HEK293 (cell line): ENCODE results near the gene C16orf78.

ENCODE experiments used
- CTCF ChIA-PET: fragments of 350-600 bp; formaldehyde crosslinking; extraction: SDS; loops from one replicate; lab custom pipeline; 2021; ENCODE audit warnings: antibody characterized with exemption; lab: Yijun Ruan, JAX
- POLR2A ChIA-PET: fragments of 300-600 bp; formaldehyde crosslinking; extraction: SDS; loops from one replicate; lab custom pipeline; 2020; ENCODE audit warnings: antibody characterized with exemption, inconsistent platforms; lab: Yijun Ruan, JAX
- H3K27ac ChIP-seq: fragments of 200-500 bp; sonication (Bioruptor generic); 2 replicates; pipeline ENCODE4 v1.5.1; 2014; ENCODE audit warnings: low read depth, low read length, control low read depth, inconsistent platforms; ENCODE audit errors: extremely low read depth
- H3K36me3 ChIP-seq, 2 experiments: fragments of 200-500 bp in 1 of 2; sonication (Bioruptor generic) in 1 of 2; 1 replicate in 1 of 2; 2 replicates in 1 of 2; pipeline ENCODE4 v1.5.1; 2014 to 2017; ENCODE audit warnings: inconsistent platforms in 2 of 2, low read length in 2 of 2; ENCODE audit not compliant: control insufficient read depth in 2 of 2, insufficient read depth in 1 of 2
- H3K4me1 ChIP-seq: fragments of 200-500 bp; sonication (Bioruptor generic); 2 replicates; pipeline ENCODE4 v1.5.1; 2014; ENCODE audit warnings: mild to moderate bottlenecking, low read length, inconsistent platforms; ENCODE audit not compliant: control insufficient read depth, insufficient read depth
- H3K4me3 ChIP-seq: 2 replicates; pipeline ENCODE4 v1.5.1; 2011; ENCODE audit warnings: low read depth, mild to moderate bottlenecking, control low read depth, low read length, moderate library complexity
- H3K9me3 ChIP-seq: fragments of 200-500 bp; sonication (Bioruptor generic); 2 replicates; pipeline ENCODE4 v1.5.1; 2014; ENCODE audit warnings: low read depth, low read length, inconsistent platforms; ENCODE audit not compliant: control insufficient read depth, insufficient read depth
- ZBTB20 ChIP-seq: fragments of 450-650 bp; formaldehyde crosslinking; IDR thresholded peaks from 2 replicates; pipeline ENCODE4 v1.5.1; 2016; ENCODE audit warnings: missing biosample characterization, missing genetic modification characterization
- ZIC2 ChIP-seq: fragments of 450-650 bp; formaldehyde crosslinking; IDR thresholded peaks from 2 replicates; pipeline ENCODE4 v1.5.1; 2016; ENCODE audit warnings: missing biosample characterization, missing genetic modification characterization
- ZNF248 ChIP-seq: fragments of 450-650 bp; formaldehyde crosslinking; IDR thresholded peaks from 2 replicates; pipeline ENCODE4 v1.5.1; 2017; ENCODE audit warnings: missing biosample characterization, missing genetic modification characterization
- ZNF341 ChIP-seq: fragments of 450-650 bp; formaldehyde crosslinking; IDR thresholded peaks from 2 replicates; pipeline ENCODE4; 2016; ENCODE audit warnings: low read depth, missing biosample characterization, missing genetic modification characterization
- ZNF530 ChIP-seq: fragments of 450-650 bp; formaldehyde crosslinking; IDR thresholded peaks from 2 replicates; pipeline ENCODE4 v1.5.1; 2016; ENCODE audit warnings: low read depth, missing biosample characterization, missing genetic modification characterization
- ZNF585B ChIP-seq: fragments of 450-650 bp; formaldehyde crosslinking; IDR thresholded peaks from 2 replicates; pipeline ENCODE4 v1.5.1; 2016; ENCODE audit warnings: missing biosample characterization, missing genetic modification characterization
- ZNF660 ChIP-seq: fragments of 450-650 bp; IDR thresholded peaks from 2 replicates; pipeline ENCODE4 v1.5.1; 2018; ENCODE audit warnings: missing biosample characterization, mild to moderate bottlenecking, missing genetic modification characterization
- TF ChIP-seq, protein P1 (sequence below): fragments of 450-650 bp; formaldehyde crosslinking; IDR thresholded peaks from 2 replicates; pipeline ENCODE4 v1.5.1; 2016; ENCODE audit warnings: missing biosample characterization, missing genetic modification characterization, borderline replicate concordance
- TF ChIP-seq, protein P2 (sequence below): IDR thresholded peaks from 2 replicates; pipeline ENCODE4 v1.6.1; 2011; ENCODE audit warnings: mild to moderate bottlenecking, low read depth, low read length, borderline replicate concordance
- TF ChIP-seq, protein P3 (sequence below): fragments of 450-650 bp; formaldehyde crosslinking; IDR thresholded peaks from 2 replicates; pipeline ENCODE4 v1.5.1; 2017; ENCODE audit warnings: missing biosample characterization, missing genetic modification characterization
- TF ChIP-seq, protein P4 (sequence below): fragments of 450-650 bp; formaldehyde crosslinking; IDR thresholded peaks from 2 replicates; pipeline ENCODE4 v1.5.1; 2016; ENCODE audit warnings: missing biosample characterization, missing genetic modification characterization
- TF ChIP-seq, protein P5 (sequence below): fragments of 450-650 bp; formaldehyde crosslinking; IDR thresholded peaks from 2 replicates; pipeline ENCODE4 v1.5.1; 2017; ENCODE audit warnings: missing biosample characterization, missing genetic modification characterization
- TF ChIP-seq, protein P6 (sequence below): fragments of 450-650 bp; formaldehyde crosslinking; IDR thresholded peaks from 2 replicates; pipeline ENCODE4 v1.5.1; 2016; ENCODE audit warnings: missing biosample characterization, missing genetic modification characterization, borderline replicate concordance
- TF ChIP-seq, protein P7 (sequence below): fragments of 450-650 bp; formaldehyde crosslinking; IDR thresholded peaks from 2 replicates; pipeline ENCODE4 v1.5.1; 2016; ENCODE audit warnings: missing biosample characterization, missing genetic modification characterization
- TF ChIP-seq, protein P8 (sequence below): fragments of 450-650 bp; formaldehyde crosslinking; IDR thresholded peaks from 2 replicates; pipeline ENCODE4 v1.5.1; 2016; ENCODE audit warnings: missing biosample characterization, missing genetic modification characterization
- TF ChIP-seq, protein P9 (sequence below): fragments of 450-650 bp; formaldehyde crosslinking; optimal IDR thresholded peaks from 2 replicates; pipeline ENCODE3; 2016; ENCODE audit warnings: missing biosample characterization, mild to moderate bottlenecking, missing genetic modification characterization

The C16orf78 gene

DNA sequence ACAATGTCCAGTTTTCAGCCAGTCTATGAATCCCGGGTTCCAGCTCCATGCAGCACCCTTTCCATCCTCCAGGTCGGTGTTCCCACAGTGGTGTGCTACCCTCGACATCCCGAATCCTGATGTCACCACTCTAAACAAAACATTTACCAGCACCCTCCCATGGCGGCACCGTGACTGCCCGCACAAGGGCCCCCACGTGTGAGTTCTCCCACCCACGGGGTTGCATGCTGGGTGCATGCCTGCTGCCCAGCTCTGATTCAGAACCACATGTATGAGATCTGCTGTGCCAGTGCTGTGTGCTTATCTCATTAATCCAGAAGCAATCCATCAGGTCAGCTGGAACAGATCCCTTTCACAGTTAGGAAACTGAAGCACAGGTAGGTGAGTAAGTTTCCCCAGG, 57.4 kb downstream of the C16orf78 start:
- no peak overlapping the region for H3K27ac ChIP-seq
- no peaks in the 10 kb centered on the region for H3K36me3 ChIP-seq
- no peak overlapping the region for H3K4me3 ChIP-seq
- POLR2A ChIA-PET: no interaction called here
- H3K4me1 ChIP-seq: no peaks in the 10 kb centered on the region
- TF ChIP-seq ZIC2 (tag by site-specific recombination) (peak; percentile 19; the same call in 1 of the 2 replicates), ZNF585B (tag by site-specific recombination) (no peak), ZNF341 (no peak)
- TF ChIP-seq, protein P1, sequence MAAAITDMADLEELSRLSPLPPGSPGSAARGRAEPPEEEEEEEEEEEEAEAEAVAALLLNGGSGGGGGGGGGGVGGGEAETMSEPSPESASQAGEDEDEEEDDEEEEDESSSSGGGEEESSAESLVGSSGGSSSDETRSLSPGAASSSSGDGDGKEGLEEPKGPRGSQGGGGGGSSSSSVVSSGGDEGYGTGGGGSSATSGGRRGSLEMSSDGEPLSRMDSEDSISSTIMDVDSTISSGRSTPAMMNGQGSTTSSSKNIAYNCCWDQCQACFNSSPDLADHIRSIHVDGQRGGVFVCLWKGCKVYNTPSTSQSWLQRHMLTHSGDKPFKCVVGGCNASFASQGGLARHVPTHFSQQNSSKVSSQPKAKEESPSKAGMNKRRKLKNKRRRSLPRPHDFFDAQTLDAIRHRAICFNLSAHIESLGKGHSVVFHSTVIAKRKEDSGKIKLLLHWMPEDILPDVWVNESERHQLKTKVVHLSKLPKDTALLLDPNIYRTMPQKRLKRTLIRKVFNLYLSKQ (tag by site-specific recombination): no peak
- TF ChIP-seq, protein P2, sequence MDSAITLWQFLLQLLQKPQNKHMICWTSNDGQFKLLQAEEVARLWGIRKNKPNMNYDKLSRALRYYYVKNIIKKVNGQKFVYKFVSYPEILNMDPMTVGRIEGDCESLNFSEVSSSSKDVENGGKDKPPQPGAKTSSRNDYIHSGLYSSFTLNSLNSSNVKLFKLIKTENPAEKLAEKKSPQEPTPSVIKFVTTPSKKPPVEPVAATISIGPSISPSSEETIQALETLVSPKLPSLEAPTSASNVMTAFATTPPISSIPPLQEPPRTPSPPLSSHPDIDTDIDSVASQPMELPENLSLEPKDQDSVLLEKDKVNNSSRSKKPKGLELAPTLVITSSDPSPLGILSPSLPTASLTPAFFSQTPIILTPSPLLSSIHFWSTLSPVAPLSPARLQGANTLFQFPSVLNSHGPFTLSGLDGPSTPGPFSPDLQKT: no peak
- TF ChIP-seq, protein P3, sequence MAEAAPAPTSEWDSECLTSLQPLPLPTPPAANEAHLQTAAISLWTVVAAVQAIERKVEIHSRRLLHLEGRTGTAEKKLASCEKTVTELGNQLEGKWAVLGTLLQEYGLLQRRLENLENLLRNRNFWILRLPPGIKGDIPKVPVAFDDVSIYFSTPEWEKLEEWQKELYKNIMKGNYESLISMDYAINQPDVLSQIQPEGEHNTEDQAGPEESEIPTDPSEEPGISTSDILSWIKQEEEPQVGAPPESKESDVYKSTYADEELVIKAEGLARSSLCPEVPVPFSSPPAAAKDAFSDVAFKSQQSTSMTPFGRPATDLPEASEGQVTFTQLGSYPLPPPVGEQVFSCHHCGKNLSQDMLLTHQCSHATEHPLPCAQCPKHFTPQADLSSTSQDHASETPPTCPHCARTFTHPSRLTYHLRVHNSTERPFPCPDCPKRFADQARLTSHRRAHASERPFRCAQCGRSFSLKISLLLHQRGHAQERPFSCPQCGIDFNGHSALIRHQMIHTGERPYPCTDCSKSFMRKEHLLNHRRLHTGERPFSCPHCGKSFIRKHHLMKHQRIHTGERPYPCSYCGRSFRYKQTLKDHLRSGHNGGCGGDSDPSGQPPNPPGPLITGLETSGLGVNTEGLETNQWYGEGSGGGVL (tag by site-specific recombination): no peak
- TF ChIP-seq, all 188 proteins: peak for 1
- H3K9me3 ChIP-seq: no peaks in the 10 kb centered on the region
- CTCF ChIA-PET: interaction anchor here (0.6 kb wide), 1 partner anchor 240 kb away, joined by 3 read pairs; no protein-coding TSS in a partner anchor

DNA sequence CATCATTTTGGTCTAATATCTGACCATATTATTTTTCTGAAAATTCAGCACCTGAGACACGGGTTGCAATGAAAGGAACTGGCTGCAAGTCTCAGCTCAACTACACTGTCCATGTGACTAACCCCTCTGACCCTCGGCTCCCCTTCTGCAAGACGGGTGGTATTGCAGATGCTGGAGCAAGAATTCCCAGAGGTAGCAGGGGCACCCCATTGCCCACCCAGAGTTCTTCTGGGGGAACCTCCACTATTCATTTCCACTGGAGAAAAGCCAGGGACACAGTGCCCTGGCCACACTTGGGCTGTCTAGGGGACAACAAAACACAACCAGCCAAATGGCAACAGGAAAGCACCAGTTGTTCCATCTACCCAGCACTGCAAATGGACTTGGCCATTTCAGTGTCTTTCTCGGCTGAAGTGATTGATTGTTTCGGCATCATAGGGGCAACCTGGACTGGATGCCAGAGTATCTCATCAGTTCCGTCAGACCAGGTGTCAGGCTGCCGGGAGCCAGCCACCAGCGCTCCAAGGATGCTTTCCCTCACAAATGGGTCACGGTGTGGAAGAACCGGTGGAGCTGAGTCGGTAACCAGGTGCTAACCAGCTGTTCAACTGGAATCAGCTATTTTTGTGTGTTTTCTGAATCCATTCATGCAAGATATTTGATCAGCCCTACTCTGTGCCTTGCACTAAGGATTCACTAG, 58.1 kb downstream of the C16orf78 start:
- H3K27ac ChIP-seq: no peak overlapping the region
- CTCF ChIA-PET: no interaction called here
- no peak overlapping the region for H3K4me3 ChIP-seq
- POLR2A ChIA-PET: no interaction called here
- H3K36me3 ChIP-seq: no peaks in the 10 kb centered on the region
- H3K4me1 ChIP-seq: no peaks in the 10 kb centered on the region
- no peaks in the 10 kb centered on the region for H3K9me3 ChIP-seq
- TF ChIP-seq ZNF248: no peak
- TF ChIP-seq ZNF660: no peak
- TF ChIP-seq, protein P4, sequence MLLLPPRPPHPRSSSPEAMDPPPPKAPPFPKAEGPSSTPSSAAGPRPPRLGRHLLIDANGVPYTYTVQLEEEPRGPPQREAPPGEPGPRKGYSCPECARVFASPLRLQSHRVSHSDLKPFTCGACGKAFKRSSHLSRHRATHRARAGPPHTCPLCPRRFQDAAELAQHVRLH (tag by site-specific recombination): no peak
- TF ChIP-seq, protein P5, sequence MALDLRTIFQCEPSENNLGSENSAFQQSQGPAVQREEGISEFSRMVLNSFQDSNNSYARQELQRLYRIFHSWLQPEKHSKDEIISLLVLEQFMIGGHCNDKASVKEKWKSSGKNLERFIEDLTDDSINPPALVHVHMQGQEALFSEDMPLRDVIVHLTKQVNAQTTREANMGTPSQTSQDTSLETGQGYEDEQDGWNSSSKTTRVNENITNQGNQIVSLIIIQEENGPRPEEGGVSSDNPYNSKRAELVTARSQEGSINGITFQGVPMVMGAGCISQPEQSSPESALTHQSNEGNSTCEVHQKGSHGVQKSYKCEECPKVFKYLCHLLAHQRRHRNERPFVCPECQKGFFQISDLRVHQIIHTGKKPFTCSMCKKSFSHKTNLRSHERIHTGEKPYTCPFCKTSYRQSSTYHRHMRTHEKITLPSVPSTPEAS: no peak
- TF ChIP-seq ZNF530 (tag by site-specific recombination): no peak
- TF ChIP-seq, protein P6, sequence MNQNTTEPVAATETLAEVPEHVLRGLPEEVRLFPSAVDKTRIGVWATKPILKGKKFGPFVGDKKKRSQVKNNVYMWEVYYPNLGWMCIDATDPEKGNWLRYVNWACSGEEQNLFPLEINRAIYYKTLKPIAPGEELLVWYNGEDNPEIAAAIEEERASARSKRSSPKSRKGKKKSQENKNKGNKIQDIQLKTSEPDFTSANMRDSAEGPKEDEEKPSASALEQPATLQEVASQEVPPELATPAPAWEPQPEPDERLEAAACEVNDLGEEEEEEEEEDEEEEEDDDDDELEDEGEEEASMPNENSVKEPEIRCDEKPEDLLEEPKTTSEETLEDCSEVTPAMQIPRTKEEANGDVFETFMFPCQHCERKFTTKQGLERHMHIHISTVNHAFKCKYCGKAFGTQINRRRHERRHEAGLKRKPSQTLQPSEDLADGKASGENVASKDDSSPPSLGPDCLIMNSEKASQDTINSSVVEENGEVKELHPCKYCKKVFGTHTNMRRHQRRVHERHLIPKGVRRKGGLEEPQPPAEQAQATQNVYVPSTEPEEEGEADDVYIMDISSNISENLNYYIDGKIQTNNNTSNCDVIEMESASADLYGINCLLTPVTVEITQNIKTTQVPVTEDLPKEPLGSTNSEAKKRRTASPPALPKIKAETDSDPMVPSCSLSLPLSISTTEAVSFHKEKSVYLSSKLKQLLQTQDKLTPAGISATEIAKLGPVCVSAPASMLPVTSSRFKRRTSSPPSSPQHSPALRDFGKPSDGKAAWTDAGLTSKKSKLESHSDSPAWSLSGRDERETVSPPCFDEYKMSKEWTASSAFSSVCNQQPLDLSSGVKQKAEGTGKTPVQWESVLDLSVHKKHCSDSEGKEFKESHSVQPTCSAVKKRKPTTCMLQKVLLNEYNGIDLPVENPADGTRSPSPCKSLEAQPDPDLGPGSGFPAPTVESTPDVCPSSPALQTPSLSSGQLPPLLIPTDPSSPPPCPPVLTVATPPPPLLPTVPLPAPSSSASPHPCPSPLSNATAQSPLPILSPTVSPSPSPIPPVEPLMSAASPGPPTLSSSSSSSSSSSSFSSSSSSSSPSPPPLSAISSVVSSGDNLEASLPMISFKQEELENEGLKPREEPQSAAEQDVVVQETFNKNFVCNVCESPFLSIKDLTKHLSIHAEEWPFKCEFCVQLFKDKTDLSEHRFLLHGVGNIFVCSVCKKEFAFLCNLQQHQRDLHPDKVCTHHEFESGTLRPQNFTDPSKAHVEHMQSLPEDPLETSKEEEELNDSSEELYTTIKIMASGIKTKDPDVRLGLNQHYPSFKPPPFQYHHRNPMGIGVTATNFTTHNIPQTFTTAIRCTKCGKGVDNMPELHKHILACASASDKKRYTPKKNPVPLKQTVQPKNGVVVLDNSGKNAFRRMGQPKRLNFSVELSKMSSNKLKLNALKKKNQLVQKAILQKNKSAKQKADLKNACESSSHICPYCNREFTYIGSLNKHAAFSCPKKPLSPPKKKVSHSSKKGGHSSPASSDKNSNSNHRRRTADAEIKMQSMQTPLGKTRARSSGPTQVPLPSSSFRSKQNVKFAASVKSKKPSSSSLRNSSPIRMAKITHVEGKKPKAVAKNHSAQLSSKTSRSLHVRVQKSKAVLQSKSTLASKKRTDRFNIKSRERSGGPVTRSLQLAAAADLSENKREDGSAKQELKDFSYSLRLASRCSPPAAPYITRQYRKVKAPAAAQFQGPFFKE (tag by site-specific recombination): no peak
- TF ChIP-seq ZNF585B (tag by site-specific recombination): no peak
- TF ChIP-seq, protein P7, sequence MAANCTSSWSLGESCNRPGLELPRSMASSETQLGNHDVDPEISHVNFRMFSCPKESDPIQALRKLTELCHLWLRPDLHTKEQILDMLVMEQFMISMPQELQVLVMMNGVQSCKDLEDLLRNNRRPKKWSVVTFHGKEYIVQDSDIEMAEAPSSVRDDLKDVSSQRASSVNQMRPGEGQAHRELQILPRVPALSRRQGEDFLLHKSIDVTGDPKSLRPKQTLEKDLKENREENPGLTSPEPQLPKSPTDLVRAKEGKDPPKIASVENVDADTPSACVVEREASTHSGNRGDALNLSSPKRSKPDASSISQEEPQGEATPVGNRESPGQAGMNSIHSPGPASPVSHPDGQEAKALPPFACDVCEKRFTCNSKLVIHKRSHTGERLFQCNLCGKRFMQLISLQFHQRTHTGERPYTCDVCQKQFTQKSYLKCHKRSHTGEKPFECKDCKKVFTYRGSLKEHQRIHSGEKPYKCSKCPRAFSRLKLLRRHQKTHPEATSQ (tag by site-specific recombination): no peak
- TF ChIP-seq ZBTB20 (tag by site-specific recombination): no peak
- TF ChIP-seq, protein P8, sequence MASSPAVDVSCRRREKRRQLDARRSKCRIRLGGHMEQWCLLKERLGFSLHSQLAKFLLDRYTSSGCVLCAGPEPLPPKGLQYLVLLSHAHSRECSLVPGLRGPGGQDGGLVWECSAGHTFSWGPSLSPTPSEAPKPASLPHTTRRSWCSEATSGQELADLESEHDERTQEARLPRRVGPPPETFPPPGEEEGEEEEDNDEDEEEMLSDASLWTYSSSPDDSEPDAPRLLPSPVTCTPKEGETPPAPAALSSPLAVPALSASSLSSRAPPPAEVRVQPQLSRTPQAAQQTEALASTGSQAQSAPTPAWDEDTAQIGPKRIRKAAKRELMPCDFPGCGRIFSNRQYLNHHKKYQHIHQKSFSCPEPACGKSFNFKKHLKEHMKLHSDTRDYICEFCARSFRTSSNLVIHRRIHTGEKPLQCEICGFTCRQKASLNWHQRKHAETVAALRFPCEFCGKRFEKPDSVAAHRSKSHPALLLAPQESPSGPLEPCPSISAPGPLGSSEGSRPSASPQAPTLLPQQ (tag by site-specific recombination): no peak
- TF ChIP-seq, protein P9, sequence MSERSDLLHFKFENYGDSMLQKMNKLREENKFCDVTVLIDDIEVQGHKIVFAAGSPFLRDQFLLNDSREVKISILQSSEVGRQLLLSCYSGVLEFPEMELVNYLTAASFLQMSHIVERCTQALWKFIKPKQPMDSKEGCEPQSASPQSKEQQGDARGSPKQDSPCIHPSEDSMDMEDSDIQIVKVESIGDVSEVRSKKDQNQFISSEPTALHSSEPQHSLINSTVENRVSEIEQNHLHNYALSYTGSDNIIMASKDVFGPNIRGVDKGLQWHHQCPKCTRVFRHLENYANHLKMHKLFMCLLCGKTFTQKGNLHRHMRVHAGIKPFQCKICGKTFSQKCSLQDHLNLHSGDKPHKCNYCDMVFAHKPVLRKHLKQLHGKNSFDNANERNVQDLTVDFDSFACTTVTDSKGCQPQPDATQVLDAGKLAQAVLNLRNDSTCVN (tag by site-specific recombination): no peak
